Left lung (tissue), 10 donors: ENCODE measurements around the gene MEFV. TPM values are rescaled to one million over a fixed set of nuclear protein-coding genes. Genes with fewer than 3 reads are reported as not detected.

Source experiments
- ATAC-seq: fragments of 200-7000 bp; cut with Tn5 transposase; one replicate; pipeline ENCODE4 v1.9.1; 2020; ENCODE audit warnings: moderate library complexity
- DNase-seq, 4 donors: peaks; one replicate each; pipeline ENCODE4 v3.0.0-alpha.2; 2013 to 2020
- H3K27ac ChIP-seq, 2 donors: fragments of 200-600 bp; sonication (generic) in 1 of 2; one replicate each; pipeline versions ENCODE4 v1.5.0 to v1.8.0; 2020 to 2021
- H3K27me3 ChIP-seq, 2 donors: fragments of 200-600 bp; sonication (generic) in 1 of 2; one replicate each; pipeline versions ENCODE4 v1.5.0 to v1.8.0; 2020 to 2021
- H3K36me3 ChIP-seq, 2 donors: fragments of 200-600 bp; sonication (generic) in 1 of 2; one replicate each; pipeline versions ENCODE4 v1.5.0 to v1.8.0; 2020 to 2021
- H3K4me1 ChIP-seq, 2 donors: fragments of 200-600 bp; one replicate each; pipeline ENCODE4 v1.8.0; 2021
- H3K4me3 ChIP-seq, 2 donors: fragments of 200-600 bp; sonication (generic) in 1 of 2; one replicate each; pipeline versions ENCODE4 v1.5.0 to v1.8.0; 2020 to 2021; ENCODE audit warnings: mild to moderate bottlenecking in 1 of 2
- H3K9me3 ChIP-seq, 2 donors: fragments of 200-600 bp; sonication (generic) in 1 of 2; one replicate each; pipeline versions ENCODE4 v1.5.0 to v1.8.0; 2020 to 2021
- intact Hi-C, 2 donors: fragments of 100-400 bp; cut with DNase I; formaldehyde crosslinking; loops; one replicate each; pipeline versions ENCODE4 v1.11.2 to v1.14.2; 2022
- polyA plus RNA-seq, 6 donors: library from polyadenylated mRNA; unstranded; fragments of 120-200 nt; gene quantifications; one replicate each; pipeline ENCODE4 v1.2.1, GENCODE V29; 2013; ENCODE audit not compliant: insufficient read length in 6 of 6
- total RNA-seq, 2 donors: library from RNA; stranded (reverse); fragmentation: NEBNext Ultra II Directional; extraction: Animal tissue kit (Norgen Biotek cat#: 25700); gene quantifications; one replicate each; pipeline ENCODE4 v1.2.1, GENCODE V29; 2021
- TF ChIP-seq, protein P1 (sequence below), 2 donors: fragments of 200-600 bp; sonication (generic) in 1 of 2; IDR thresholded peaks; one replicate each; pipeline versions ENCODE4 v1.5.0 to v1.8.0; 2021; ENCODE audit warnings: antibody characterized with exemption in 2 of 2
- donor health status: DM: no; HTN: yes; CAD: no.
- donor health status: DM: no; HTN: no; CAD: no.

The MEFV gene
- total and polyA plus RNA-seq, 8 donors: 0.43 to 21.4 (median 0.72) TPM

DNA sequence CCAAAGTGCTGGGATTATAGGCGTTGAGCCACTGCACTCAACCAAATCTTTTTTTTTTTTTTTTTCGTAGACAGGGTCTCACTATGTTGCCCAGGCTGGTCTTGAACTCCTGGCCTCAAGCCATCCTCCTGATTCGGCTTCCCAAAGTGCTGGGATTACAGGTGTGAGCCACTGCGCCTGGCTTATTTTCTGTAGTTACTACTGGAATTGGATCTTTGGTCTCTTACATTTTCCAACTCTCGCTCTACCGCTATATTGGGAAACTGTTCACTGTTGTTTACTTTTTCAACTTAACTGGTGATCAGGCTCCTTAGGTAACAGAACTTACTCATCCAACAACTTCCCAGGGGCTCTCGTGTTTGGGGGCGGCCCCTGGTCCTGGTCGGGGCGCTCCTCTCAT lies 35.6 kb downstream of the MEFV start:
- no peak for ATAC-seq
- TF ChIP-seq, protein P1, sequence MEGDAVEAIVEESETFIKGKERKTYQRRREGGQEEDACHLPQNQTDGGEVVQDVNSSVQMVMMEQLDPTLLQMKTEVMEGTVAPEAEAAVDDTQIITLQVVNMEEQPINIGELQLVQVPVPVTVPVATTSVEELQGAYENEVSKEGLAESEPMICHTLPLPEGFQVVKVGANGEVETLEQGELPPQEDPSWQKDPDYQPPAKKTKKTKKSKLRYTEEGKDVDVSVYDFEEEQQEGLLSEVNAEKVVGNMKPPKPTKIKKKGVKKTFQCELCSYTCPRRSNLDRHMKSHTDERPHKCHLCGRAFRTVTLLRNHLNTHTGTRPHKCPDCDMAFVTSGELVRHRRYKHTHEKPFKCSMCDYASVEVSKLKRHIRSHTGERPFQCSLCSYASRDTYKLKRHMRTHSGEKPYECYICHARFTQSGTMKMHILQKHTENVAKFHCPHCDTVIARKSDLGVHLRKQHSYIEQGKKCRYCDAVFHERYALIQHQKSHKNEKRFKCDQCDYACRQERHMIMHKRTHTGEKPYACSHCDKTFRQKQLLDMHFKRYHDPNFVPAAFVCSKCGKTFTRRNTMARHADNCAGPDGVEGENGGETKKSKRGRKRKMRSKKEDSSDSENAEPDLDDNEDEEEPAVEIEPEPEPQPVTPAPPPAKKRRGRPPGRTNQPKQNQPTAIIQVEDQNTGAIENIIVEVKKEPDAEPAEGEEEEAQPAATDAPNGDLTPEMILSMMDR (IDR thresholded peaks at IDR 0.05): no peak
- Histone ChIP-seq H3K9me3 (peaks cover 22 to 61% of the 10 kb centered on the region in 2 donors), H3K27ac (no peak overlapping the region), H3K27me3 (no peaks in the 10 kb centered on the region), H3K4me1 (peaks cover 0 to 3% of the 10 kb centered on the region in 2 donors), H3K4me3 (no peak overlapping the region), H3K36me3 (peaks cover 10 to 39% of the 10 kb centered on the region in 2 donors)
- intact Hi-C loops: no loop called here
- DNase-seq: no peak

DNA sequence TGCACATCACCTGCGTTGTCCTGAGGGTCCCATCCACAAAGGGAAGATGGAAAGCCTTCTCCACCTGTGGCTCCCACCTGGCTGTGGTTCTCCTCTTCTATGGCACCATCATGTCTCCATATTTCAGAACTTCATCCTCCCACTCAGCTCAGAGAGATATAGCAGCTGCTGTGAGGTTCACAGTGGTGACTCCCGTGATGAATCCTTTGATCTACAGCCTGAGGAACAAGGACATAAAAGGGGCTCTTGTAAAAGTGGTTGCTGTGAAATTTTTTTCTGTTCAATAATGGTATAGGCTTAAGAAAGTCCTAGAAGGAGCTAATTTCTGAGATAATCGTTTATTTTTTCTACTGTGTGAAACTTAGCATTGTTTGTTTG lies 40.2 kb downstream of the MEFV start:
- no peak for DNase-seq
- intact Hi-C loops: no loop called here
- Histone ChIP-seq H3K27ac (no peak overlapping the region), H3K9me3 (peaks cover 0 to 15% of the 10 kb centered on the region in 2 donors), H3K36me3 (no peaks in the 10 kb centered on the region), H3K4me1 (peaks cover 0 to 11% of the 10 kb centered on the region in 2 donors), H3K27me3 (no peaks in the 10 kb centered on the region), H3K4me3 (no peak overlapping the region)
- ATAC-seq: no peak
- TF ChIP-seq, protein P1 (IDR thresholded peaks at IDR 0.05): no peak

DNA sequence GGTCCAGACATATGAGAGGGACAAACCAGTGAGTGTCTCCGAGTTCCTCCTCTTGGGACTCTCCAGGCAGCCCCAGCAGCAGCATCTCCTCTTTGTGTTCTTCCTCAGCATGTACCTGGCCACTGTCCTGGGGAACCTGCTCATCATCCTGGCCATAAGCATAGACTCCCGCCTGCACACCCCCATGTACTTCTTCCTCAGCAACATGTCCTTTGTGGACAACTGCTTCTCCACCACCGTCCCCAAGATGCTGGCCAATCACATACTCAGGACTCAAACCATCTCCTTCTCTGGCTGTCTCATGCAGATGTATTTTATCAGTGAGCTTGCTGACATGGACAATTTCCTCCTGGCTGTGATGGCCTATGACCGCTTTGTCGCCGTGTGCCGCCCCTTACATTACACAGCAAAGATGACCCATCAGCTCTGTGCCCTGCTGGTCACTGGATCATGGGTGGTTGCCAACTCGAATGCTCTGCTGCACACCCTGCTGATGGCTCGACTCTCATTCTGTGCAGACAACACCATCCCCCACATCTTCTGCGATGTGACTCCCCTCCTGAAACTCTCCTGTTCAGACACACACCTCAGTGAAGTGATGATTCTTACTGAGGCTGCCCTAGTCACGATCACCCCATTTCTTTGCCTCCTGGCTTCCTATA lies 40.7 kb downstream of the MEFV start:
- peaks cover 0 to 10% of the 10 kb centered on the region in 2 donors for H3K9me3 ChIP-seq
- no peak overlapping the region for H3K4me3 ChIP-seq
- intact Hi-C loops: no loop called here
- DNase-seq (no peak), ATAC-seq (no peak)
- TF ChIP-seq, protein P1 (IDR thresholded peaks at IDR 0.05): no peak
- no peaks in the 10 kb centered on the region for H3K36me3 ChIP-seq
- H3K4me1 ChIP-seq: peaks cover 0 to 11% of the 10 kb centered on the region in 2 donors
- H3K27ac ChIP-seq: peak overlapping the region in 1 of 2 donors; percentile 65
- no peaks in the 10 kb centered on the region for H3K27me3 ChIP-seq

DNA sequence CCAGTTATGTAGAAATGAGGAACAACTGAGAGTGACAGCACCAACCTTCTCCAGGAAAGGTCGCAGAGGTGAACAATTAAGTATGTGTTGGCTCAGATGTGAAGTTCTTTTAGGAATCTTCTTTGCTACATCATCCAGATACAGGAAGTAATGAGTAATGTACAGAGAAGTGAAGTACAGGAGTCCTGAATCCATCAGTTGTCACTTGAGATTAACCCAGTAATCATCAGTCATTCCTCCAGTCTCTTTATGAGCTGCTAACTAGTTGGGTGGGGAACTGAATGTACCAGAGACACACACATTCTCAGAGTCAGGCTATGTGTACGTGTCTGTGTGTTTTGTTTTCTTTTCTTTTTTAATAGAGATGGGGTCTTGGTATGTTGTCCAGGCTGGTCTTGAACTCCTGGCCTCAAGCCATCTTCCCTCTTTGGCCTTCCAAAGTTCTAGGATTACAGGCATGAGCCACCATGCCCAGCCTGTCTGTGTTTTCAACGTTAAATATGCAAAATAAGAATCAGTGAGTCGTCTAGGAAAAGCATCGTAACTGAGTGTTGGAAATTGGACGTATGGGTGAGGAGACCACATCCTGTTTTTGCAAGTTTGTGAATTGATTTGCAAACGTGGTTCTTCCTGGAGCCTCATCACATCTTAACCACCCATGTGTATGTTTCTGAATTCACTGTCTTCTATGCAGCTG lies 41.4 kb downstream of the MEFV start:
- peaks cover 0 to 11% of the 10 kb centered on the region in 2 donors for H3K4me1 ChIP-seq
- intact Hi-C loops: no loop called here
- no peak overlapping the region for H3K4me3 ChIP-seq
- DNase-seq (no peak), ATAC-seq (no peak)
- TF ChIP-seq, protein P1 (IDR thresholded peaks at IDR 0.05): no peak
- H3K9me3 ChIP-seq: peaks cover 0 to 4% of the 10 kb centered on the region in 2 donors
- peak overlapping the region in 1 of 2 donors; percentile 65 for H3K27ac ChIP-seq
- H3K27me3 ChIP-seq: peaks cover 0 to 6% of the 10 kb centered on the region in 2 donors
- H3K36me3 ChIP-seq: no peaks in the 10 kb centered on the region

DNA sequence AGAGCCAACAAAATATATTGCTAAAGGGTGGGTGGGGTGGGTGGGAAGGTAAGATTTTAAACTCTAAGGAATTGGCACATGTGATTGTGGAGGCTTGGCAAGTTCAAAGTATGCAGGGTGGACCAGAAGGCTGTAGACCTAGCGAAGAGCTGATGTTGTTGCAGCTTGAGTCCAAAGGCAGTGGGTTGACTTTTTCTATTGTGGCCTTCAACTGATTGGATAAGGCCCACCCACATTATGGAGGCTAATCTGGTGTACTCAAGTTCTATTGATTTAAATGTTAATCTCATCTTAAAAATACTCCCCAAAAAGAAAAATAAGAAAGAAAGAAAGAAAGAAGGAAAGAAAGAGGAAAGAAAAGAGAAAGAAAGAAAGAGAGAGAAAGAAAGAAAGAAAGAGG lies 43.9 kb downstream of the MEFV start:
- intact Hi-C loops: no loop called here
- H3K9me3 ChIP-seq: peaks cover 0 to 6% of the 10 kb centered on the region in 2 donors
- H3K27ac ChIP-seq: no peak overlapping the region

More for the DNA sequence above, 43.9 kb downstream of the MEFV start:
- DNase-seq: no peak
- Histone ChIP-seq H3K4me1 (peaks cover 0 to 11% of the 10 kb centered on the region in 2 donors), H3K36me3 (no peaks in the 10 kb centered on the region), H3K4me3 (no peak overlapping the region), H3K27me3 (peaks cover 0 to 19% of the 10 kb centered on the region in 2 donors)
- no peak for ATAC-seq
- TF ChIP-seq, protein P1 (IDR thresholded peaks at IDR 0.05): no peak
